GM12878 (cell line): ENCODE data around the gene HCLS1. TPM values are rescaled to one million over a fixed set of nuclear protein-coding genes. Genes with fewer than 3 reads are reported as not detected.

Experiments used
- polyA plus RNA-seq, 11 experiments: library from polyadenylated mRNA; depleted of rRNA in 4 of 11; unstranded in 6 of 11; stranded (reverse) in 5 of 11; fragments of >200 nt; fragmentation: Nextera tagmentation in 4 of 11; fragmentation: Illumina TruSeq in 1 of 11; extraction: Ambion mirVana in 4 of 11; extraction: Trizol in 1 of 11; gene quantifications; 1 replicate in 1 of 11; 2 replicates in 10 of 11; pipeline versions ENCODE4 v1.2.1 to v1.2.3, GENCODE V29; 2011 to 2016; ENCODE audit warnings: inconsistent platforms in 2 of 11, missing spikeins in 2 of 11, low read depth in 1 of 11
- small RNA-seq: library from RNA; depleted of rRNA; stranded (forward); fragments of <200 nt; gene quantifications from one replicate; pipeline ENCODE3, GENCODE V24; 2014
- total RNA-seq, 4 experiments: library from RNA; depleted of rRNA in 3 of 4; stranded (reverse); fragments of >200 nt in 3 of 4; fragmentation: Illumina TruSeq in 1 of 4; extraction: Trizol in 1 of 4; gene quantifications; 2 replicates each; pipeline versions ENCODE4 v1.2.1 to v1.2.3, GENCODE V29; 2013 to 2021

The HCLS1 gene
- total and polyA plus RNA-seq, 10 of the 15 experiments (the other 5 are each of a cell fraction or from before 2014, with no cell fraction given), result 51.6 to 344 (median 231) TPM

Small RNA genes within 50 kb of the gene (small RNA-seq; reads per million reads assigned to genes)
- gene RNU4-62P, result not detected

Other genes with a start within 250 kb of the HCLS1 start
- gene POLQ, start 114.9 kb downstream of the HCLS1 start, total RNA-seq (2014; rRNA removed), result 14.8 and 15.7 TPM in 2 replicates
- 21.6 and 22.4 TPM in 2 replicates for gene POLQ, start 114.9 kb downstream of the HCLS1 start, total RNA-seq (2014; rRNA removed; fragmentation: Illumina TruSeq; extraction: Trizol)
- 14.5 and 14.7 TPM in 2 replicates for gene POLQ, start 114.9 kb downstream of the HCLS1 start, total RNA-seq (2021)
- 20.9 and 29.3 TPM in 2 replicates for gene POLQ, start 114.9 kb downstream of the HCLS1 start, polyA plus RNA-seq (2011; rRNA removed)
- gene POLQ, start 114.9 kb downstream of the HCLS1 start, polyA plus RNA-seq (2014; fragmentation: Illumina TruSeq; extraction: Trizol), result 17.2 and 19.3 TPM in 2 replicates
- gene POLQ, start 114.9 kb downstream of the HCLS1 start, polyA plus RNA-seq (2014; fragmentation: Nextera tagmentation; extraction: Ambion mirVana), result 1 to 10 TPM; 3.3 to 3.4 TPM
- gene POLQ, start 114.9 kb downstream of the HCLS1 start, polyA plus RNA-seq (2014; rRNA removed), result 12.5 and 13.6 TPM in 2 replicates
- 10 to 100 TPM; 16.0 to 18.2 TPM for gene POLQ, start 114.9 kb downstream of the HCLS1 start, polyA plus RNA-seq (2016; fragmentation: Nextera tagmentation; extraction: Ambion mirVana)
- gene ARGFX, start 93.0 kb downstream of the HCLS1 start, total RNA-seq (2014; rRNA removed), result not detected in 2 replicates
- gene ARGFX, start 93.0 kb downstream of the HCLS1 start, total RNA-seq (2014; rRNA removed; fragmentation: Illumina TruSeq; extraction: Trizol), result not detected in 2 replicates
- not detected in 2 replicates for gene ARGFX, start 93.0 kb downstream of the HCLS1 start, total RNA-seq (2021)
- not detected in 2 replicates for gene ARGFX, start 93.0 kb downstream of the HCLS1 start, polyA plus RNA-seq (2011; rRNA removed)
- gene ARGFX, start 93.0 kb downstream of the HCLS1 start, polyA plus RNA-seq (2014; fragmentation: Illumina TruSeq; extraction: Trizol), result not detected in 2 replicates
- gene ARGFX, start 93.0 kb downstream of the HCLS1 start, polyA plus RNA-seq (2014; fragmentation: Nextera tagmentation; extraction: Ambion mirVana), result not detected
- not detected in 2 replicates for gene ARGFX, start 93.0 kb downstream of the HCLS1 start, polyA plus RNA-seq (2014; rRNA removed)
- gene ARGFX, start 93.0 kb downstream of the HCLS1 start, polyA plus RNA-seq (2016; fragmentation: Nextera tagmentation; extraction: Ambion mirVana), result not detected
- gene FBXO40, start 67.5 kb downstream of the HCLS1 start, total RNA-seq (2014; rRNA removed), result not detected in 2 replicates
- gene FBXO40, start 67.5 kb downstream of the HCLS1 start, total RNA-seq (2014; rRNA removed; fragmentation: Illumina TruSeq; extraction: Trizol), result not detected in 2 replicates
- not detected in 2 replicates for gene FBXO40, start 67.5 kb downstream of the HCLS1 start, total RNA-seq (2021)
- 0.01 TPM in 1 of 2 replicates, not detected in the other for gene FBXO40, start 67.5 kb downstream of the HCLS1 start, polyA plus RNA-seq (2011; rRNA removed)
- not detected in 2 replicates for gene FBXO40, start 67.5 kb downstream of the HCLS1 start, polyA plus RNA-seq (2014; fragmentation: Illumina TruSeq; extraction: Trizol)
- under 1 TPM; 0.03 to 0.05 TPM for gene FBXO40, start 67.5 kb downstream of the HCLS1 start, polyA plus RNA-seq (2014; fragmentation: Nextera tagmentation; extraction: Ambion mirVana)
- not detected in 2 replicates for gene FBXO40, start 67.5 kb downstream of the HCLS1 start, polyA plus RNA-seq (2014; rRNA removed)
- under 1 TPM in 1 of 2 experiments, not detected in 1; 0.04 TPM for gene FBXO40, start 67.5 kb downstream of the HCLS1 start, polyA plus RNA-seq (2016; fragmentation: Nextera tagmentation; extraction: Ambion mirVana)
- gene GOLGB1, start 88.8 kb upstream of the HCLS1 start, total RNA-seq (2014; rRNA removed), result 18.9 and 19.9 TPM in 2 replicates
- 30.2 and 34.0 TPM in 2 replicates for gene GOLGB1, start 88.8 kb upstream of the HCLS1 start, total RNA-seq (2014; rRNA removed; fragmentation: Illumina TruSeq; extraction: Trizol)
- 24.7 and 26.7 TPM in 2 replicates for gene GOLGB1, start 88.8 kb upstream of the HCLS1 start, total RNA-seq (2021)
- gene GOLGB1, start 88.8 kb upstream of the HCLS1 start, polyA plus RNA-seq (2011; rRNA removed), result 18.8 and 25.7 TPM in 2 replicates
- gene GOLGB1, start 88.8 kb upstream of the HCLS1 start, polyA plus RNA-seq (2014; fragmentation: Illumina TruSeq; extraction: Trizol), result 26.3 and 27.1 TPM in 2 replicates
- 1 to 10 TPM; 7.4 to 9.6 TPM for gene GOLGB1, start 88.8 kb upstream of the HCLS1 start, polyA plus RNA-seq (2014; fragmentation: Nextera tagmentation; extraction: Ambion mirVana)
- gene GOLGB1, start 88.8 kb upstream of the HCLS1 start, polyA plus RNA-seq (2014; rRNA removed), result 13.2 and 15.9 TPM in 2 replicates
- gene GOLGB1, start 88.8 kb upstream of the HCLS1 start, polyA plus RNA-seq (2016; fragmentation: Nextera tagmentation; extraction: Ambion mirVana), result 10 to 100 TPM; 33.3 to 34.5 TPM
- 48.5 and 67.8 TPM in 2 replicates for gene IQCB1, start 174.2 kb upstream of the HCLS1 start, total RNA-seq (2014; rRNA removed)
- gene IQCB1, start 174.2 kb upstream of the HCLS1 start, total RNA-seq (2014; rRNA removed; fragmentation: Illumina TruSeq; extraction: Trizol), result 67.8 and 69.4 TPM in 2 replicates
- gene IQCB1, start 174.2 kb upstream of the HCLS1 start, total RNA-seq (2021), result 38.5 and 41.7 TPM in 2 replicates
- gene IQCB1, start 174.2 kb upstream of the HCLS1 start, polyA plus RNA-seq (2011; rRNA removed), result 68.7 and 100 TPM in 2 replicates
- gene IQCB1, start 174.2 kb upstream of the HCLS1 start, polyA plus RNA-seq (2014; fragmentation: Illumina TruSeq; extraction: Trizol), result 55.4 and 69.0 TPM in 2 replicates
- gene IQCB1, start 174.2 kb upstream of the HCLS1 start, polyA plus RNA-seq (2014; fragmentation: Nextera tagmentation; extraction: Ambion mirVana), result 10 to 100 TPM; 36.0 to 45.1 TPM
- gene IQCB1, start 174.2 kb upstream of the HCLS1 start, polyA plus RNA-seq (2014; rRNA removed), result 39.4 and 50.1 TPM in 2 replicates
- gene IQCB1, start 174.2 kb upstream of the HCLS1 start, polyA plus RNA-seq (2016; fragmentation: Nextera tagmentation; extraction: Ambion mirVana), result 10 to 100 TPM; 45.9 to 49.3 TPM
- 48.8 and 52.6 TPM in 2 replicates for gene EAF2, start 174.3 kb upstream of the HCLS1 start, total RNA-seq (2014; rRNA removed)
- 65.4 and 67.6 TPM in 2 replicates for gene EAF2, start 174.3 kb upstream of the HCLS1 start, total RNA-seq (2014; rRNA removed; fragmentation: Illumina TruSeq; extraction: Trizol)
- gene EAF2, start 174.3 kb upstream of the HCLS1 start, total RNA-seq (2021), result 43.0 and 47.3 TPM in 2 replicates
- 75.5 and 106 TPM in 2 replicates for gene EAF2, start 174.3 kb upstream of the HCLS1 start, polyA plus RNA-seq (2011; rRNA removed)
- gene EAF2, start 174.3 kb upstream of the HCLS1 start, polyA plus RNA-seq (2014; fragmentation: Illumina TruSeq; extraction: Trizol), result 68.9 and 74.6 TPM in 2 replicates
- 100 to 1,000 TPM; 172 to 193 TPM for gene EAF2, start 174.3 kb upstream of the HCLS1 start, polyA plus RNA-seq (2014; fragmentation: Nextera tagmentation; extraction: Ambion mirVana)
- 40.7 and 53.6 TPM in 2 replicates for gene EAF2, start 174.3 kb upstream of the HCLS1 start, polyA plus RNA-seq (2014; rRNA removed)
- gene EAF2, start 174.3 kb upstream of the HCLS1 start, polyA plus RNA-seq (2016; fragmentation: Nextera tagmentation; extraction: Ambion mirVana), result 100 to 1,000 TPM; 123 to 136 TPM
- gene SLC15A2, start 233.5 kb upstream of the HCLS1 start, total RNA-seq (2014; rRNA removed), result 3.2 and 4.0 TPM in 2 replicates
- 3.3 and 3.8 TPM in 2 replicates for gene SLC15A2, start 233.5 kb upstream of the HCLS1 start, total RNA-seq (2014; rRNA removed; fragmentation: Illumina TruSeq; extraction: Trizol)
- 2.0 and 5.7 TPM in 2 replicates for gene SLC15A2, start 233.5 kb upstream of the HCLS1 start, total RNA-seq (2021)
- gene SLC15A2, start 233.5 kb upstream of the HCLS1 start, polyA plus RNA-seq (2011; rRNA removed), result 7.2 and 9.0 TPM in 2 replicates
- 2.4 and 3.7 TPM in 2 replicates for gene SLC15A2, start 233.5 kb upstream of the HCLS1 start, polyA plus RNA-seq (2014; fragmentation: Illumina TruSeq; extraction: Trizol)
- 1 to 10 TPM in 1 of 2 experiments, under 1 TPM in 1; 0.64 to 1.1 TPM for gene SLC15A2, start 233.5 kb upstream of the HCLS1 start, polyA plus RNA-seq (2014; fragmentation: Nextera tagmentation; extraction: Ambion mirVana)
- gene SLC15A2, start 233.5 kb upstream of the HCLS1 start, polyA plus RNA-seq (2014; rRNA removed), result 2.4 and 4.1 TPM in 2 replicates
- gene SLC15A2, start 233.5 kb upstream of the HCLS1 start, polyA plus RNA-seq (2016; fragmentation: Nextera tagmentation; extraction: Ambion mirVana), result 1 to 10 TPM; 1.2 to 1.7 TPM